ENCODE data around the gene ITGA8.

Gene ITGA8

DNA sequence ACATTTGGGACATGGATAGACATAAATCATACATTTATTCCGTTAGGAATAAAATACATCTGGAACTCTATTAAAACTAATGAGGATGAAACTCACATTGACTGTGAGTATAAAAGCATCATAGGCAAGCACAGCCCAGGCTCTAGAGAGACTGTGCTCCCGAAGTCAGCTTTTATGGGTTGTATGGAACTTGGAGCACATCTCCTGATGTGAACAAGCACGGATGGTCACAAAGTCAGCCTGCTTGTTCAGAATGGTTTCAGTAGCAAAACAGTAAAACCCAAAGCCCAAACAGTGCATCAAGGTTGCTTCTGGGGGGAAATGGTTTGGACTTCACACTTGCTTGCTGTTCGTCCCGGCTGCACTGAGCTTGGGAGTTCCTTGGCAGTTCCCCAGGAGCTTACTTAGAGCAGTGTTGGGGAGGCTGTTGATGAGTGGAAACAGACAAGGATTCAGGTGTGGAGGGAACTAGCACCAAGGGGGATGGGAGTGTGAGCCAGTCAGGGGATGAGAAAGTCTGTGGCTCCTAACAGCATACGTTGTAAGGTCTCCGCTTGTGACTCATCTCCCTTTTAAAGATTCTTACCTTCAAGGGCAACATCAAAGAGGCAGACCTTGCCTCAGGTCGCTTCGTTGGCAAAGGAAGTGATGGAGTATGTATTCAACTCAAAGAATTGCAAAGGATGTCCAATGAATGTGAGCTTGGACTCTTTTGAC lies 19.7 kb upstream of the ITGA8 start:
- no peak for DNase-seq (ENCODE audit: low spot score)
- TF ChIP-seq, protein P1, sequence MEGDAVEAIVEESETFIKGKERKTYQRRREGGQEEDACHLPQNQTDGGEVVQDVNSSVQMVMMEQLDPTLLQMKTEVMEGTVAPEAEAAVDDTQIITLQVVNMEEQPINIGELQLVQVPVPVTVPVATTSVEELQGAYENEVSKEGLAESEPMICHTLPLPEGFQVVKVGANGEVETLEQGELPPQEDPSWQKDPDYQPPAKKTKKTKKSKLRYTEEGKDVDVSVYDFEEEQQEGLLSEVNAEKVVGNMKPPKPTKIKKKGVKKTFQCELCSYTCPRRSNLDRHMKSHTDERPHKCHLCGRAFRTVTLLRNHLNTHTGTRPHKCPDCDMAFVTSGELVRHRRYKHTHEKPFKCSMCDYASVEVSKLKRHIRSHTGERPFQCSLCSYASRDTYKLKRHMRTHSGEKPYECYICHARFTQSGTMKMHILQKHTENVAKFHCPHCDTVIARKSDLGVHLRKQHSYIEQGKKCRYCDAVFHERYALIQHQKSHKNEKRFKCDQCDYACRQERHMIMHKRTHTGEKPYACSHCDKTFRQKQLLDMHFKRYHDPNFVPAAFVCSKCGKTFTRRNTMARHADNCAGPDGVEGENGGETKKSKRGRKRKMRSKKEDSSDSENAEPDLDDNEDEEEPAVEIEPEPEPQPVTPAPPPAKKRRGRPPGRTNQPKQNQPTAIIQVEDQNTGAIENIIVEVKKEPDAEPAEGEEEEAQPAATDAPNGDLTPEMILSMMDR (IDR thresholded peaks at IDR 0.05; ENCODE audit: extremely low read depth, insufficient read depth, missing control alignments) = no peak
- in situ Hi-C loops (cut with MboI; ENCODE audit: low pct_unique_long_range_greater_than_20kb, low sequenced_read_pairs, unreplicated experiment) = loop anchor here (25.0 kb wide), 1 partner anchor 302 kb away; no protein-coding TSS in a partner anchor

DNA sequence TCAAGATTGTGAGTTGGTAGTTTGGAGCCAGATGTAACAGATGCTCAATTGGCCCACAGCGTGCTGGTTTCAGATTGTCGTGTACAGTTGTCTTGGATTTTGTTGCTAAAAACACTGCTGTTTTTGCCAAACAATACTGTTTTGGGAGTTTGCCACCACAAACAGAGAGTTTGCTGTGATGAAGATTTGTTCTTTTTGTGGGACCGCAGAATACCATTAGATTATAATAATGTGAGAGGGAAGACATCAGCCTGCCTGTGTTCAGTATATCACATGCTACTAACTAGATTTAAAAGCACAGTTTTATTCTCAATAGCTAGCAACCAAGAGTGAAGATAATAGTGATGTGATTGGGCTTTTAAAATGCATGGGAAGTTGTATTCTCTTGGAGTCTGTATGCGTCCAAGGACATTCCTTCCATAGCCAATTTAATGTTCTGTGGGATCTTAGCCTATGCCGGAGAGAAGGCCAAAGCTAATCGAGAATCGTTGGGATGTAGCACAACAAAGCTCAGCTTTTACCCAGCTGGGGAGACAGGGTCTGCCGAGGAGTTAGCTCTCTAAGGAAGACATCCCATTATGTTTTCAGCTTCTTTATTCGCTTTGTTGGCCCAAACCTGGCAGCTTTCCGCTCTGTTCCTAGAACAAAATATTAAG lies 18.7 kb upstream of the ITGA8 start:
- TF ChIP-seq, protein P1 (IDR thresholded peaks at IDR 0.05; ENCODE audit: extremely low read depth, insufficient read depth, missing control alignments) = no peak
- in situ Hi-C loops (cut with MboI; ENCODE audit: low pct_unique_long_range_greater_than_20kb, low sequenced_read_pairs, unreplicated experiment) = loop anchor here (25.0 kb wide), 1 partner anchor 301 kb away; no protein-coding TSS in a partner anchor

DNA sequence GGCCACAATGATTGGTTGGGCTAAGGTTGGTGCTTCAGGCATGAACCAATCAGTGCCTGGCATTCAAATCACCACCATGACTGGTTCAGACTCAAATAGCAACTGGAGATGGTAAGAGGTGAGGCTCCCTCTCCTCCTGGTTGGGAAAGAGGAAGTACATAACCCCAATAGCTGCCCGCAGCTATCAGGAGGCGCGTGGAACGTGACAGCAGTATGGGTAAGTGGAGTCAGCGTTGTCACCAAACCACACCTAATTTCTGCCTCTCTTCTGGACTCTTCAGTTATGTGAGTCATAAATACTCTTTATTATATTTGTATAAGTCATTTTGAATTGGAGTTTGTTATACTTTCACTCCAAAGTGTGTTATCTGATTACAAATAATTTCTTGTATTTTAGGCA lies 17.9 kb upstream of the ITGA8 start:
- DNase-seq (ENCODE audit: low spot score) = no peak
- TF ChIP-seq, protein P1 (IDR thresholded peaks at IDR 0.05; ENCODE audit: extremely low read depth, insufficient read depth, missing control alignments) = no peak
- in situ Hi-C loops (cut with MboI; ENCODE audit: low pct_unique_long_range_greater_than_20kb, low sequenced_read_pairs, unreplicated experiment) = loop anchor here (25.0 kb wide), 1 partner anchor 300 kb away; no protein-coding TSS in a partner anchor

More for the DNA sequence above, 18.7 kb upstream of the ITGA8 start:
- DNase-seq (ENCODE audit: low spot score) = no peak

DNA sequence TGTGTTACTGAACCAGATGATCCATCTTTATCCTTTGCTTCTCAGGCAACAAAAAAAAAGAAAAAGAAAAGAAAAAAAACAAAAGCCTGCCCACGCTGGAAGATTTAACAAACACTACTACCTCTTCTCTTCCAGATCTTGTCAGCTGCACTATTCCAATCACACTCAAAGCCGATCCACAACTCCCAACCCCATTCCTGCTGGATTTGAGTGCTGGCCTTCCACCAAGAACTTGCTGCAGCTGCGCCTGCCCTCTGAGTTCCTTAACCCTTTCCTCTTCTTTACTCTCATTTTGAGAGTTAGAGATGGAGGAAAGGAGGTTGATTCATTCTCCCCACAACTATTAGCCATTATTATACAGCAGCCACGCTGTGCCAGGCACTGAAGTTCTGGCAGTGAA lies 16.0 kb upstream of the ITGA8 start:
- TF ChIP-seq, protein P1 (IDR thresholded peaks at IDR 0.05; ENCODE audit: extremely low read depth, insufficient read depth, missing control alignments) = no peak
- DNase-seq (ENCODE audit: low spot score) = no peak
- in situ Hi-C loops (cut with MboI; ENCODE audit: low pct_unique_long_range_greater_than_20kb, low sequenced_read_pairs, unreplicated experiment) = loop anchor here (25.0 kb wide), 1 partner anchor 298 kb away; no protein-coding TSS in a partner anchor

DNA sequence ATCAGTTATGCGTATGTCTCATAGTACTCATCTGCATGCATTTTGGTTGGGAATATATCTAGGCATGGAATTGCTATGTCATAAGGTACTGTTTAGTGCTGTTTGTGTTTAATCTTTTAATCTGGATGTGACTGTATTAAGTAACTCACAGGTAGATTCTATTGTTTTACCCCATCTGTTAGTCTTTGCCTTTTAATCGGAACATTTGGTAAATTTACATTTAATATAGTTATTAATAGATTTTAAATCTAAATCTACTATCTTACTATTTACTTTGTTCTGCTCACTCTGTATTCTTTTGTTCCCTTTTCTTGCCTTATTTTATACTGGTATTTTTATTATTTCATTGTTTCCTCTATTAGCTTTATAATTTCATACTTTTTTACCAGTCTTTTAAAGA lies 10.6 kb upstream of the ITGA8 start:
- no peak for DNase-seq (ENCODE audit: low spot score)
- TF ChIP-seq, protein P1 (IDR thresholded peaks at IDR 0.05; ENCODE audit: extremely low read depth, insufficient read depth, missing control alignments) = no peak
- in situ Hi-C loops (cut with MboI; ENCODE audit: low pct_unique_long_range_greater_than_20kb, low sequenced_read_pairs, unreplicated experiment) = loop anchor here (25.0 kb wide), 1 partner anchor 293 kb away; no protein-coding TSS in a partner anchor

DNA sequence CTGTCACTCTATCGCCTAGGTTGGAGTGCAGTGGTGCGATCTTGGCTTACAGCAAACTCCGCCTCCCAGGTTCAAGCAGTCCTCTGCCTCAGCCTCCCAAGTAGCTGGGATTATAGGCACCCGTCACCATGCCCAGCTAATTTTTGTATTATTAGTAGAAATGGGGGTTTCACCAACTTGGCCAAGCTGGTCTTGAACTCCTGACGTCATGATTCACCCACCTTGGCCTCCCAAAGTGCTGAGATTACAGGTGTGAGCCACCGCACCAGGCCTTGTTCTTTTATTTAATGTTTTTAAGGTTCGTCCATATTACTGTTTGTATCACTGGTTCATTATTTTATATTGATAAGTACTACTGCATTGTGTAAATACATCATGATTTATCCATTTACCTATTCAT lies 10.2 kb upstream of the ITGA8 start:
- in situ Hi-C loops (cut with MboI; ENCODE audit: low pct_unique_long_range_greater_than_20kb, low sequenced_read_pairs, unreplicated experiment) = loop anchor here (25.0 kb wide), 1 partner anchor 293 kb away; no protein-coding TSS in a partner anchor
- TF ChIP-seq, protein P1 (IDR thresholded peaks at IDR 0.05; ENCODE audit: extremely low read depth, insufficient read depth, missing control alignments) = no peak
- DNase-seq (ENCODE audit: low spot score) = no peak

All from GM13977 (cell line).